HG03521 (cell line): ENCODE measurements around the gene ARL5C.

Source experiments
- ATAC-seq: cut with Tn5 transposase; IDR thresholded peaks from one replicate; pipeline ENCODE4 v1.9.1; 2021; ENCODE audit warnings: mild to moderate bottlenecking, moderate library complexity; ENCODE audit not compliant: unreplicated experiment

Gene ARL5C

DNA sequence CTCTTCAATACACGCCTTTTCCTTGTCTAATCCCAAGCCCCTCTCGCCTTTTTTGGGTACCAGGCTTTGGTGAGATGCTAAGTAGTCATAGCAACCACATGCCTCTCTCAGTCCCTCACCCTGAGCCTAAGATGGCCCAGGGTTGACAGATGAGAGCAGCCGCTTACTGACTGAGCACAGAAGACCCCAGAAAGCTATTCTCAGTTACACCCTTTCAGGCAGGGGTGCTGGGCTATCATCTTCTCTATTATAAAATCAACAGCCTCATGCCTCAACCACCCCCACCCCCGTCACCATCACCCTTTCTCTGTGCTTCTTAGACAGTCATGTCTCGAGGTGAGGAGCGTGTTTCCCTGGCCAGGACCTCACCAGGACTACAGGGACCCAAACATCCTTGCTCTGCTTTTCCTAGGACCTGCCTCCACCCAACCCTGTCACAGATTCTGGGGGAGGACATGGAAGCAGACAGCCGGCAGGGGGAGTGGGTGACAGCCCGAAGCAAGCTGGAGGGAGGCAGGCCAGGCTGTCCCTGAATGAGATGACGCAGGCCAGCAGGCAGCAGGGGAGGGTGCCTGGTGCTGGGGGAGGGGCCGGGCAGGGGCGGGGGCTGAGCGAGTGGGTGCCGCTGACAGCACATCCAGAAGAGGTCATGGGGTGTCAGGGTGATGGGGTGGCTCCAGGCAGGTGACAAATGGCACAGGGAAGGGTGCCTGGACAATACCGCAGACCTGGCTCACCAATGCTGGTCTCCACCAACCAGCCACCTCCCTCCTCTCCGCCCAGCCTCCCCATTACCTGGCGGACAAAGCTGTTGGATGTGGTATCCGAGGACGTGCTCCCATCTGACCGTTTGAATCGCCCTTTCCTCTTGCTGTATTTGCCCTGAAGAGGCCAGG lies 28.4 kb upstream of the ARL5C start:
- ATAC-seq = no peak

DNA sequence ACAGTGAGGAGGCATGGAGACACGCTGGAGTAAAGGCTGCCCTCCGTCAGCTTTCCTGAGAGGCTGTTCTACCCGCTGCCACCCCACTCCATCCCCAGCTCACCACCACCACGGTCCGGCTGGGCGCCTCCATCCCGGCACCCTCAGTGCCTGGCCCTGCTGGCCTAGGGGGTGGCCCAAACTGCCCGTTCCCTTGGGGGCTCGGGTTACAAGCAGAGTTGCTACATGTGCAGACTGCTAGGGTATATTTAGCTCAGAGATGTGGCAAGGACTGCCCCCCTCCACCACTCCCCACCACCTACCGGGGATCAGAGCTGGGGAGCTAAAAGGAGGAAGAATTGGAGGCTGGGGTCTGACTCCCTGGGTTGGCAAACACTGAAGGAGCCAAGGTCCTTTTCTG lies 27.4 kb upstream of the ARL5C start:
- ATAC-seq = no peak

DNA sequence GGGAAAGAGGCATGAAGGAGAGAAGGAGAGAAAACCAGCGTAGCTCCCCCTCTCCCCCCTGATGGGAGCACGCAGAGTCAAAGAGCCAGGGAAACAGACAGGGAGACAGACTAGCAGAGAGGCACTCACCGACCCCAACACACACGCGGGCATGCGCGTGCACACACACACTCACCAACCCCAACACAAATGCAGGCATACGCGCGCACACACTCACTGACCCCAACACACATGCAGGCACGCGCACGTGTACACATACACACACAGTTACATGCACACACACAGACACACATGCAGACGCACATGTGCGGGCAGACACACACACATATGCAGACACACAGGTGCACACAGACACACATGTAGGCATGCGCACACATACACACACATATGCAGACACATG lies 26.9 kb upstream of the ARL5C start:
- no peak for ATAC-seq

DNA sequence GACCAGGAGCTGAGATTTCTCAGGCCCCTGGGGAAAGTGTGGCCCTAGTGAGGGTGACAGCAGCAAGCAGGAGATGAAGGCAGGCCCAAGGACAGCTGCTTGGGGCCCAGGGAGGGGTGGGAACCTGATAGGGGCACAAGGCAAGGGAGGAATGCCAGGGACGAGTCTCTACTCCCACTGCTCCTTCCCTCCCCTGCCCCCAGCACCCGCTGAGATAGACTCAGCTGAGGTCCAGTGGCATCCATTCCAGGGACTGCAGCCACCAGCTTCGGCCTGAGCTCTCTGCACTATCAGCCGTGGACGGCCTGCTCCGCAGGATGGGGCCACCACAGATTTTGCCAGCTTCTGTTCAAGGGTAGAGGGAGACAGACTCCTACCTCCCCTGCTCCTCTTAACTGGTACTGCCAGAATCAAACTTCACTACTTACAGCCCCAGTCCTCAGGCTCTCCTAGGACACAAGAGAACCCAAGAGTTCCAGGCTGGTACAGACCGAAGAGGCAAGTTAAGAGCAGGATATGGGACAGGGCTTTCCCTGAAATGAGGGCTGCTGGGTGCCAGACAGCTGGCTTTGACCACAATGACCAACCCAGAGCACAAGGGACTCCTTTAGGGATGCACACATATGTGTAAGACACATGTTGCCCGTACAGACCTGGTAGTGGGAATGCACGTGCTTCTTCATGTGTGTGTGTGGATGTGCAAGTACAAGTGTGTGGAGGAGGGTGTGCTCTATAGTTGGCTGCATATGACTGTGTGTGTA lies 26.0 kb upstream of the ARL5C start:
- no peak for ATAC-seq

GRCh38 chr17:39187152-39187830 lies 21.3 kb upstream of the ARL5C start:
- ATAC-seq = no peak

GRCh38 chr17:39186481-39187002 lies 20.6 kb upstream of the ARL5C start:
- no peak for ATAC-seq

GRCh38 chr17:39183720-39184119 lies 17.8 kb upstream of the ARL5C start:
- no peak for ATAC-seq

- ATAC-seq = no peak
These were observed 17.1 kb upstream of the ARL5C start for GRCh38 chr17:39183045-39183444.

DNA sequence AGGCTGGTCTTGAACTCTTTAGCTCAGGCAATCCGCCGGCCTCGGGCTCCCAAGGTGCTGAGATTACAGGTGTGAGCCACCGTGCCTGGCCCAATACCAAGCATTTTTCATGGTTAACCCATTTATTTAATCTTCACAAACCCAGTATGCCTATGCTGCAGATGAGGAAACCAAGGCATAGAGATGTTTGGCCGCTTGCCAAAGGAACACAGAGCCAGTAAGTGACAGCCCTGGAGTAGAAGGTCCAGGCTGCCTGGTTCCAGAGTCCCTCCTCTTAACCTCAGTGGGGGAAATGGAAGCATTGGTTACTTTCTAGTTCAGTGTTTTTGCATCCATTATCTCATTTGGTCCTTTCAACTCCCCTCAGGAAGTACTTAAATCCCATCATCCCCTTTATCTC lies 15.3 kb upstream of the ARL5C start:
- no peak for ATAC-seq

GRCh38 chr17:39178536-39178935 lies 12.6 kb upstream of the ARL5C start:
- no peak for ATAC-seq

GRCh38 chr17:39177256-39177655 lies 11.3 kb upstream of the ARL5C start:
- no peak for ATAC-seq

DNA sequence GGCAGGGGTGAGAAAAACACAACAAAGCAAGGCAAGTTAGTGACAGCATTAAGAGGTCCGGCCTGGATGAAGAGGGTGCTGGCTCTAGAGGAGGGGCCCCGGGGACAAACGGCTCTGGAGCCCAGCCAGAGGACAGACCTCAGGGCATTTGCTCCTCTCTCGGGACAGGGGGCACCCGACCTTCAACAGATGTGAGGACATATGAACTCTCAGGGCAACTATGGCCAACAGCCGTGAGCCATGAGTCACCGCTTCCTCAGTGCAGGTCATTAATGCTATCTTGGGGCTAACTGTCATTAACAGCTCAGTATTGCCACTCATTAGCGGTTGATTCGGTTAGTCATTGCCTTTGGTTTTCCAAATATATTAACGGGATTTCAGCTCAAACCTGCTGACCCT lies 9.7 kb upstream of the ARL5C start:
- ATAC-seq = no peak

DNA sequence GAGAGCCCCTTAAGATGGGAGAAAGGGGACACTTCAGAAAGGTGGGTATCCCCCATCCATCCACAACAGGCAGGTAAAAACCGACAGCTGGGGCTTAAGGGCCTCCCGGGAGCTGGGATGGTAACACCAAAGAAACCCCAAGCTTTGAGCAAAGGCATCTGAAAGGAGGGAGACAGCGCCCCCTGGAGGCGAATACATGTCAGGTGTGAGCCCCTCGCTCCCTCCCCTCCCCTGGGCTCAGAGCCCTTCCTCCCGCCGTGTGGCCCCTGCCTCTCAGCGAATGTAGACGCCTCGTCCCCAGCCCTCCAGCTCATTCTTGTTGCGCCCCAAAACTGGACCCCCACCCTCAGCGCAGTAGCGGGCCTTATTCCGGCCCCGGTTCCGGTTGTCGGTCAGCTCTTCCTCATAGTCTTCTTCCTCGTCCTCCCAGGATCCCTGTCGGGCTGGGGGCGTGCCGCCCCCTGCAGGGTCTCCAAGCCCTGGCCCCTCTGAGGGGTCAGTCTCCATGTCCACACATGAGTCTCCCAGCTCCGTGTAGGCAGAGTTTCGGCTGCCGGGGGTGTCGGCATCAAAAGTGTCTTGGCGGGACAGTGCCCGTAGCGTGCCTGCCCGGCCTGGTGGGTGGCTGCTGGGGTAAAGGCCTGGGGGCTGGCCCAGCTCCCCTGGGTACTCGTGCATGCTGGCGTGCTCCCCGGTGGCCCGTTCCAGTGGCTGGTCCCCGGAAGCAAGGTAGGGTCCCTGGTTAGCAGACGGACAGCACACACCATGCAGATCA lies 9.1 kb upstream of the ARL5C start:
- ATAC-seq = no peak

DNA sequence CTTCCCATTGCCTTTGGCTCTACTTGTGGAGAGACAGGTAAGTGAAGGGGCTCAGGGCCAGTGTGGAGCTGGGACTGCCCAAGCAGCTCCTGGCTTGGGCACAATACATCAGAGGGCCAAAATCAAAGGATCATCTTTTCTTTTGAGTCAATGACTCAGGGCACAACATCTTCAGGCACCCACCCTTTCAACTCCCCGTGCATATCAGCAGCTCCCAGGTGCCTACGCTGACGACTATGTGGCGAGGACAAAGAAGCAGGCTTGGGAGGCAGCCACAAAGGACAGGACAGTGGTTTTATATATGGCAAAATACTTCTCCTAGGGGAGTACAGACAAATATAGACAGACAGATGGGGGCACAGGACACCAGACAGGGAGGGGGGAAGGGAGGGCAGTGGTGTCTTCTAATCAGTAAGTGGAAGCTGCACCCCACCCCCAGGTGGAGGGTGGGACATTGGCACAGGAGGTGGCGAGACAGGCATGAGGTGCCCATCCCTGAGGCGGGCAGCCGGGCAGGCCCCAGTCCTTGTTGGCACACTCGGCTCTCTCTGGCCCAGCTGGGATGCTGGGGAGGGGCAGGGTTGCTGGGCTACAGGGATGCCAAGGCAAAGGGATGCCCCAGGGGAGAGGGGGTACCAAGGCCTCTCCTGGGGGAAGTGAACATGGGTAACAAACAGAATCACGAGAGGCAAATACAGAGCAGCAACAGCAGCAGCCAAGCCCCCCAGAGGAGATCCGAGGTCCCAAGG lies 7.7 kb upstream of the ARL5C start:
- ATAC-seq = no peak

GRCh38 chr17:39173080-39173479 lies 7.1 kb upstream of the ARL5C start:
- ATAC-seq = no peak

- ATAC-seq = no peak
These were observed 6.0 kb upstream of the ARL5C start for GRCh38 chr17:39171933-39172332.

DNA sequence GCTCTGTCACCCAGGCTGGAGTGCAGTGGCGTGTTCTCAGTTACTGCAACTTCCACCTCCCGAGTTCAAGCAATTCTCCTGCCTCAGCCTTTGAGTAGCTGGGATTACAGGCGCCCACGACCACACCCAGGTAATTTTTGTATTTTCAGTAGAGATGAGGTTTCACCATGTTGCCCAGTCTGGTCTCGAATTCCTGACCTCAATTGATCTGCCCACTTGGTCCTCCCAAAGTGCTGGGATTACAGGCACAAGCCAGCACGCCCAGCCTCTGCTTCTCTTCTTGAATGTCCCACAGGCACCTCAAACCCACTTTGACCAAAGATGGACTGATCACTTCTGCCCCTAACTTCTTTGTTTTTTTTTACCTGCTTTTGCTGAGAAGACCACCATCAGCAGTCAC lies 4.6 kb upstream of the ARL5C start:
- ATAC-seq = no peak

DNA sequence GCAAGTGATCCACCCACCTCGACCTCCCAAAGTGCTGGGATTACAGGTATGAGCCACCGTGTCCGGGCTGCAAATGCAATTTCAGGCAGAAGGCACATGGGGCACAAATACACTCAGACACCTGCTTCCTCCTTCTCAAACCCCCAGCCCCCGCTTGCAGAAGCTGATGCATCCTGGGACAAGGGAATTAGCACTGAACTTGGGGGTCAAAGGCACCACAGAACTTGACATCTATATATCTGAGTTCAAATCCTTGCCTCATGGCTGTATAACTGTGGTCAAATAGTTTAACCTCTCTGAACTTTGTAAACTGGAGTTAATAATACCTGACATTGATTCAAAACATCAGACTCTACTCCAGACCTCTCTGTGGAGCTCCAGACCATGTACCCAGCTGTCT lies 4.1 kb upstream of the ARL5C start:
- ATAC-seq = no peak

GRCh38 chr17:39169518-39169917 lies 3.6 kb upstream of the ARL5C start:
- ATAC-seq = no peak

DNA sequence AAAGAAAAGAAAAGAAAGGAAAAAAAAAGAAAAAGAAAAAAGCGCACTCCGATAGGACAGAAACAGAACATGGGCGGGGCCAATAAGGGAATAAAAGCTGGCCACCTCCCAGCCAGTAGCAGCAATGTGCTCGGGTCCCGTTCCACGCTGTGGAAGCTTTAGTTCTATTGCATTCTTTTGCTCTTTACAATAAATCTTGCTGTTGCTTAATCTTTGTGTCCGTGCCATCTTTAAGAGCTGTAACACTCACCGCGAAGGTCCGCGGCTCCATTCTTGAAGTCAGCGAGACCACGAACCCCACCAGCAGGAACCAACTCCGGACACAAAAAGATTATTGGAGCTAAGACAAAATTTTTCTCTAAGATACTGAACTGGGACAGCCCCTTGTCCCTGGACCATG lies 3.1 kb upstream of the ARL5C start:
- ATAC-seq = no peak
